SU-DHL-6 (cell line): ENCODE data around the gene SLC6A4.

ENCODE experiments used
- CTCF ChIP-seq: fragments of 200-600 bp; sonication (generic); IDR thresholded peaks from one replicate; pipeline ENCODE4 v1.5.1; 2017; ENCODE audit warnings: antibody characterized with exemption, mild to moderate bottlenecking, low read length, moderate library complexity; ENCODE audit not compliant: insufficient read depth, poor library complexity, severe bottlenecking
- EZH2phosphoT487 ChIP-seq: fragments of 200-600 bp; sonication (generic), shearing (Covaris generic); conservative IDR thresholded peaks from 2 replicates; pipeline ENCODE4 v1.6.1; 2018; ENCODE audit warnings: mild to moderate bottlenecking, antibody characterized with exemption, low read length, moderate library complexity, mixed read lengths

- no peak for TF ChIP-seq CTCF
- TF ChIP-seq EZH2phosphoT487, result no peak
These were observed 39.4 kb upstream of the SLC6A4 start for GRCh38 chr17:30274887-30275286.
